ENCODE data around the gene CMTM4.

Gene CMTM4

DNA sequence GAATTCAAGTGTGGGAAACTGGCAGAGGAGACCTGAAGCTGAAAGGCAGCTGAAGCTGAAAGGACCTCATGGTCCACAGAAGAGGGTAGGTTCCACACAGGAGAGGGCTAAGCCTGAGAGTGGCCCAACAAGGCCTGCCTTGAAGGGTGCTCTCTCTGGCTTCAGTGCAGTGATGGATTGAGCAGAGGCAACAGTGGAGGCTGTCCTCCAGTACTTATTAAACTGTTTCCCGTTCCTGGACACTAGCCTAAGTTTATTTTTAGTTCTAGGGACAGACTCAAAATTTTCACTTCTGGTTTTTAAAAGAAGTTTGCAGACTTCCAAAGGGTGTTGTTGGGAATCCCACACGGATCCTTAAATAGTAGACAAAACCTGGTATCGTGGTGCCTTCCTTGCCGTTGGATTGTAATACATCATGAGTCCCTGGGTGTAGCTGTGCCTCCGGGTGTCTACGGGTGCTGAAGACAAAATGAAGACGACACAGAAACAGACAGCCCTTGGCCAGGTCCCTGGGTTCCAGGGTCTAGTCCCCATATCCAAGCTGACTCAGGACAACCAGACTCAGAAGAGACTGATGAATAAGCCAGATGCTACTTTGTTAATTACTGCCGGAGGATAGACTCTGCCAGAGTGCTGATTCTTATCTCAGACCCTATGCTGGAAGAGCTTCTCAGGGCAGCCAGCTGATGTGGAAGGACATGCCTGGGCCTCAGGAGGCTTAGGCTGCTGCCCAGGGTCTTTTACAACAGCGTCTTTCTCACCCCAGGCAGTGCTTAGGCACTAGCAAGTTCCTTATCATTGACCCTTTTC is 7.1 kb upstream of the CMTM4 start:
- no peak for TF ChIP-seq TAF1 (IDR thresholded peaks at IDR 0.05; ENCODE audit: low read depth)
- TF ChIP-seq YY1 (IDR thresholded peaks at IDR 0.05; ENCODE audit: low read depth), result no peak
- TF ChIP-seq, protein P1, sequence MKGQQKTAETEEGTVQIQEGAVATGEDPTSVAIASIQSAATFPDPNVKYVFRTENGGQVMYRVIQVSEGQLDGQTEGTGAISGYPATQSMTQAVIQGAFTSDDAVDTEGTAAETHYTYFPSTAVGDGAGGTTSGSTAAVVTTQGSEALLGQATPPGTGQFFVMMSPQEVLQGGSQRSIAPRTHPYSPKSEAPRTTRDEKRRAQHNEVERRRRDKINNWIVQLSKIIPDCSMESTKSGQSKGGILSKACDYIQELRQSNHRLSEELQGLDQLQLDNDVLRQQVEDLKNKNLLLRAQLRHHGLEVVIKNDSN (IDR thresholded peaks at IDR 0.05), result no peak
- no peak for TF ChIP-seq TEAD4 (IDR thresholded peaks at IDR 0.05)
- TF ChIP-seq, protein P2, sequence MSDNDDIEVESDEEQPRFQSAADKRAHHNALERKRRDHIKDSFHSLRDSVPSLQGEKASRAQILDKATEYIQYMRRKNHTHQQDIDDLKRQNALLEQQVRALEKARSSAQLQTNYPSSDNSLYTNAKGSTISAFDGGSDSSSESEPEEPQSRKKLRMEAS (IDR thresholded peaks at IDR 0.05), result no peak
- TF ChIP-seq CREB1 (IDR thresholded peaks at IDR 0.05; ENCODE audit: low read depth), result no peak
- TF ChIP-seq, protein P3, sequence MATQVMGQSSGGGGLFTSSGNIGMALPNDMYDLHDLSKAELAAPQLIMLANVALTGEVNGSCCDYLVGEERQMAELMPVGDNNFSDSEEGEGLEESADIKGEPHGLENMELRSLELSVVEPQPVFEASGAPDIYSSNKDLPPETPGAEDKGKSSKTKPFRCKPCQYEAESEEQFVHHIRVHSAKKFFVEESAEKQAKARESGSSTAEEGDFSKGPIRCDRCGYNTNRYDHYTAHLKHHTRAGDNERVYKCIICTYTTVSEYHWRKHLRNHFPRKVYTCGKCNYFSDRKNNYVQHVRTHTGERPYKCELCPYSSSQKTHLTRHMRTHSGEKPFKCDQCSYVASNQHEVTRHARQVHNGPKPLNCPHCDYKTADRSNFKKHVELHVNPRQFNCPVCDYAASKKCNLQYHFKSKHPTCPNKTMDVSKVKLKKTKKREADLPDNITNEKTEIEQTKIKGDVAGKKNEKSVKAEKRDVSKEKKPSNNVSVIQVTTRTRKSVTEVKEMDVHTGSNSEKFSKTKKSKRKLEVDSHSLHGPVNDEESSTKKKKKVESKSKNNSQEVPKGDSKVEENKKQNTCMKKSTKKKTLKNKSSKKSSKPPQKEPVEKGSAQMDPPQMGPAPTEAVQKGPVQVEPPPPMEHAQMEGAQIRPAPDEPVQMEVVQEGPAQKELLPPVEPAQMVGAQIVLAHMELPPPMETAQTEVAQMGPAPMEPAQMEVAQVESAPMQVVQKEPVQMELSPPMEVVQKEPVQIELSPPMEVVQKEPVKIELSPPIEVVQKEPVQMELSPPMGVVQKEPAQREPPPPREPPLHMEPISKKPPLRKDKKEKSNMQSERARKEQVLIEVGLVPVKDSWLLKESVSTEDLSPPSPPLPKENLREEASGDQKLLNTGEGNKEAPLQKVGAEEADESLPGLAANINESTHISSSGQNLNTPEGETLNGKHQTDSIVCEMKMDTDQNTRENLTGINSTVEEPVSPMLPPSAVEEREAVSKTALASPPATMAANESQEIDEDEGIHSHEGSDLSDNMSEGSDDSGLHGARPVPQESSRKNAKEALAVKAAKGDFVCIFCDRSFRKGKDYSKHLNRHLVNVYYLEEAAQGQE (IDR thresholded peaks at IDR 0.05; ENCODE audit: low read depth), result no peak
- no peak for TF ChIP-seq EGR1 (IDR thresholded peaks at IDR 0.05)
- TF ChIP-seq NFIC (IDR thresholded peaks at IDR 0.05), result no peak
- no peak for TF ChIP-seq TCF12 (IDR thresholded peaks at IDR 0.05; ENCODE audit: low read depth)

- TF ChIP-seq CEBPB (IDR thresholded peaks at IDR 0.05) (no peak), TCF12 (IDR thresholded peaks at IDR 0.05; ENCODE audit: low read depth) (no peak), EP300 (IDR thresholded peaks at IDR 0.05; ENCODE audit: borderline replicate concordance) (no peak), FOXM1 (IDR thresholded peaks at IDR 0.05; ENCODE audit: borderline replicate concordance, low read depth) (no peak), ZBTB7A (IDR thresholded peaks at IDR 0.05; ENCODE audit: low read depth) (no peak), EGR1 (IDR thresholded peaks at IDR 0.05) (no peak), CREB1 (IDR thresholded peaks at IDR 0.05; ENCODE audit: low read depth) (no peak), RAD21 (IDR thresholded peaks at IDR 0.05; ENCODE audit: low read depth) (no peak), NFIC (IDR thresholded peaks at IDR 0.05) (no peak), TEAD4 (IDR thresholded peaks at IDR 0.05) (no peak), YY1 (IDR thresholded peaks at IDR 0.05; ENCODE audit: low read depth) (no peak), TAF1 (IDR thresholded peaks at IDR 0.05; ENCODE audit: low read depth) (no peak)
- TF ChIP-seq, protein P3 (IDR thresholded peaks at IDR 0.05; ENCODE audit: low read depth), result no peak
- TF ChIP-seq, protein P1 (IDR thresholded peaks at IDR 0.05), result no peak
- TF ChIP-seq, protein P2 (IDR thresholded peaks at IDR 0.05), result no peak
These were observed 5.0 kb upstream of the CMTM4 start for GRCh38 chr16:66701516-66701915.

GRCh38 chr16:66701026-66701425 is 4.5 kb upstream of the CMTM4 start:
- TF ChIP-seq NFIC (IDR thresholded peaks at IDR 0.05) (no peak), YY1 (IDR thresholded peaks at IDR 0.05; ENCODE audit: low read depth) (no peak), FOXM1 (IDR thresholded peaks at IDR 0.05; ENCODE audit: borderline replicate concordance, low read depth) (no peak), CREB1 (IDR thresholded peaks at IDR 0.05; ENCODE audit: low read depth) (no peak), EP300 (IDR thresholded peaks at IDR 0.05; ENCODE audit: borderline replicate concordance) (no peak), CEBPB (IDR thresholded peaks at IDR 0.05) (no peak), TEAD4 (IDR thresholded peaks at IDR 0.05) (no peak), TAF1 (IDR thresholded peaks at IDR 0.05; ENCODE audit: low read depth) (no peak), ZBTB7A (IDR thresholded peaks at IDR 0.05; ENCODE audit: low read depth) (no peak), RAD21 (IDR thresholded peaks at IDR 0.05; ENCODE audit: low read depth) (no peak), EGR1 (IDR thresholded peaks at IDR 0.05) (no peak), TCF12 (IDR thresholded peaks at IDR 0.05; ENCODE audit: low read depth) (no peak)
- TF ChIP-seq, protein P2 (IDR thresholded peaks at IDR 0.05), result no peak
- TF ChIP-seq, protein P3 (IDR thresholded peaks at IDR 0.05; ENCODE audit: low read depth), result no peak
- TF ChIP-seq, protein P1 (IDR thresholded peaks at IDR 0.05), result no peak

Measured in Ishikawa (cell line).